Stomach (tissue), 4 donors: Measurements from ENCODE around the gene AIF1L.

Experiments
- CTCF ChIP-seq, 7 experiments: fragments of 450-650 bp in 4 of 7; fragments of 200-600 bp in 3 of 7; sonication (generic) in 3 of 7; IDR thresholded peaks; one replicate each; pipeline ENCODE4 v1.5.1; 2016 to 2019; ENCODE audit warnings: antibody characterized with exemption in 7 of 7, control low read depth in 2 of 7, mild to moderate bottlenecking in 1 of 7
- EP300 ChIP-seq: sonication (generic); formaldehyde crosslinking; IDR thresholded peaks from one replicate; pipeline ENCODE4 v1.6.1; 2017; ENCODE audit warnings: antibody characterized with exemption
- POLR2A ChIP-seq, 4 donors: fragments of 450-650 bp; IDR thresholded peaks; one replicate each; pipeline ENCODE4 v1.6.1; 2016; ENCODE audit warnings: antibody characterized with exemption in 4 of 4, control low read depth in 2 of 4, mild to moderate bottlenecking in 1 of 4, moderate library complexity in 1 of 4

- TF ChIP-seq CTCF (IDR thresholded peaks at IDR 0.05): no peak
- no peak for TF ChIP-seq EP300
- TF ChIP-seq POLR2A (IDR thresholded peaks at IDR 0.05): no peak
Observed at GRCh38 chr9:131119600-131119999, 23.3 kb downstream of the AIF1L start.
